HEK293 (cell line): ENCODE results near the gene DCAF15.

Source experiments
- CTCF ChIA-PET: fragments of 350-600 bp; formaldehyde crosslinking; extraction: SDS; loops from one replicate; lab custom pipeline; 2021; ENCODE audit warnings: antibody characterized with exemption; lab: Yijun Ruan, JAX
- POLR2A ChIA-PET: fragments of 300-600 bp; formaldehyde crosslinking; extraction: SDS; loops from one replicate; lab custom pipeline; 2020; ENCODE audit warnings: antibody characterized with exemption, inconsistent platforms; lab: Yijun Ruan, JAX
- H3K27ac ChIP-seq: fragments of 200-500 bp; sonication (Bioruptor generic); 2 replicates; pipeline ENCODE4 v1.5.1; 2014; ENCODE audit warnings: low read depth, low read length, control low read depth, inconsistent platforms; ENCODE audit errors: extremely low read depth
- H3K36me3 ChIP-seq, 2 experiments: fragments of 200-500 bp in 1 of 2; sonication (Bioruptor generic) in 1 of 2; 1 replicate in 1 of 2; 2 replicates in 1 of 2; pipeline ENCODE4 v1.5.1; 2014 to 2017; ENCODE audit warnings: inconsistent platforms in 2 of 2, low read length in 2 of 2; ENCODE audit not compliant: control insufficient read depth in 2 of 2, insufficient read depth in 1 of 2
- H3K4me1 ChIP-seq: fragments of 200-500 bp; sonication (Bioruptor generic); 2 replicates; pipeline ENCODE4 v1.5.1; 2014; ENCODE audit warnings: mild to moderate bottlenecking, low read length, inconsistent platforms; ENCODE audit not compliant: control insufficient read depth, insufficient read depth
- H3K4me3 ChIP-seq: 2 replicates; pipeline ENCODE4 v1.5.1; 2011; ENCODE audit warnings: low read depth, mild to moderate bottlenecking, control low read depth, low read length, moderate library complexity
- H3K9me3 ChIP-seq: fragments of 200-500 bp; sonication (Bioruptor generic); 2 replicates; pipeline ENCODE4 v1.5.1; 2014; ENCODE audit warnings: low read depth, low read length, inconsistent platforms; ENCODE audit not compliant: control insufficient read depth, insufficient read depth
- GLI2 ChIP-seq: fragments of 450-650 bp; formaldehyde crosslinking; IDR thresholded peaks from 2 replicates; pipeline ENCODE4; 2017; ENCODE audit warnings: missing biosample characterization, missing genetic modification characterization, low read depth, borderline replicate concordance
- KLF8 ChIP-seq: fragments of 450-650 bp; formaldehyde crosslinking; IDR thresholded peaks from 2 replicates; pipeline ENCODE4 v1.5.1; 2016; ENCODE audit warnings: missing biosample characterization, missing genetic modification characterization
- SP2 ChIP-seq: fragments of 450-650 bp; formaldehyde crosslinking; IDR thresholded peaks from 2 replicates; pipeline ENCODE4 v1.5.1; 2016; ENCODE audit warnings: missing biosample characterization, missing genetic modification characterization
- SP7 ChIP-seq: fragments of 450-650 bp; formaldehyde crosslinking; IDR thresholded peaks from 2 replicates; pipeline ENCODE4 v1.5.1; 2016; ENCODE audit warnings: missing biosample characterization, missing genetic modification characterization
- ZBTB8A ChIP-seq: fragments of 450-650 bp; formaldehyde crosslinking; IDR thresholded peaks from 2 replicates; pipeline ENCODE4 v1.5.1; 2016; ENCODE audit warnings: missing biosample characterization, missing genetic modification characterization
- ZFHX2 ChIP-seq: fragments of 450-650 bp; formaldehyde crosslinking; conservative IDR thresholded peaks from 2 replicates; pipeline ENCODE4 v1.5.1; 2016; ENCODE audit warnings: missing biosample characterization, missing genetic modification characterization
- ZFP41 ChIP-seq: fragments of 450-650 bp; formaldehyde crosslinking; IDR thresholded peaks from 2 replicates; pipeline ENCODE4 v1.5.1; 2016; ENCODE audit warnings: missing biosample characterization, missing genetic modification characterization, borderline replicate concordance
- ZNF112 ChIP-seq: fragments of 450-650 bp; formaldehyde crosslinking; IDR thresholded peaks from 2 replicates; pipeline ENCODE4 v1.5.0; 2017; ENCODE audit warnings: missing biosample characterization, missing genetic modification characterization
- ZNF114 ChIP-seq: fragments of 450-650 bp; formaldehyde crosslinking; IDR thresholded peaks from 2 replicates; pipeline ENCODE4 v1.5.0; 2017; ENCODE audit warnings: missing biosample characterization, missing genetic modification characterization
- ZNF155 ChIP-seq: fragments of 450-650 bp; formaldehyde crosslinking; IDR thresholded peaks from 2 replicates; pipeline ENCODE4 v1.5.1; 2016; ENCODE audit warnings: missing biosample characterization, missing genetic modification characterization
- ZNF157 ChIP-seq: fragments of 450-650 bp; formaldehyde crosslinking; IDR thresholded peaks from 2 replicates; pipeline ENCODE4 v1.5.1; 2016; ENCODE audit warnings: missing biosample characterization, missing genetic modification characterization
- ZNF404 ChIP-seq: fragments of 450-650 bp; formaldehyde crosslinking; IDR thresholded peaks from 2 replicates; pipeline ENCODE4 v1.5.1; 2017; ENCODE audit warnings: missing biosample characterization, missing genetic modification characterization
- ZNF629 ChIP-seq: fragments of 450-650 bp; formaldehyde crosslinking; IDR thresholded peaks from 2 replicates; pipeline ENCODE4 v1.5.1; 2017; ENCODE audit warnings: missing biosample characterization, missing genetic modification characterization
- ZNF670 ChIP-seq: fragments of 450-650 bp; formaldehyde crosslinking; IDR thresholded peaks from 2 replicates; pipeline ENCODE4 v1.5.1; 2016; ENCODE audit warnings: missing biosample characterization, missing genetic modification characterization, low read depth
- TF ChIP-seq, protein P1 (sequence below): fragments of 450-650 bp; formaldehyde crosslinking; IDR thresholded peaks from 2 replicates; pipeline ENCODE4 v1.5.1; 2016; ENCODE audit warnings: missing biosample characterization, missing genetic modification characterization
- TF ChIP-seq, protein P2 (sequence below): fragments of 450-650 bp; formaldehyde crosslinking; optimal IDR thresholded peaks from 2 replicates; pipeline ENCODE3; 2016; ENCODE audit warnings: missing biosample characterization, mild to moderate bottlenecking, missing genetic modification characterization
- TF ChIP-seq, protein P3 (sequence below): fragments of 450-650 bp; formaldehyde crosslinking; IDR thresholded peaks from 2 replicates; pipeline ENCODE4 v1.5.1; 2016; ENCODE audit warnings: missing biosample characterization, missing genetic modification characterization
- TF ChIP-seq, protein P4 (sequence below): fragments of 450-650 bp; formaldehyde crosslinking; IDR thresholded peaks from 2 replicates; pipeline ENCODE4 v1.5.1; 2016; ENCODE audit warnings: missing biosample characterization, missing genetic modification characterization

DCAF15 gene

DNA sequence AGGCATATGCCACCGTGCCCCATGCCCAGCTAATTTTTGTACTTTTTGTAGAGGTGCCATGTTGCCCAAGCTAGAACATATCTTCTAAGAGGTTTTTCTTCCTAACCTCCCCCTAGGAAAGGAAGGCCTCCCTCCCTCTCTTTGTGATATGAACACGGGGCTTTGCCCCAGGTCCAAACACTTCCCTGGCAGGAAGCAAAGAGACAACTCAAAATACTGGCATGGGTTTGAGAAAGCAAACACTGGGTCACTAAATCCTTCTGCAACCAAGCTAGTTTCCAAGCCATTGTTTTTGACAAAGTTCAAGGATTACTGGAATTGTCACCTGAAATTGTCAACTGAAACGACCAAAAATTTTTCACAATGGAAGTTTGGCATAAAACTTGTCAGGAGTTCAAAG is 37.5 kb upstream of the DCAF15 start (continued):
- TF ChIP-seq, protein P1, sequence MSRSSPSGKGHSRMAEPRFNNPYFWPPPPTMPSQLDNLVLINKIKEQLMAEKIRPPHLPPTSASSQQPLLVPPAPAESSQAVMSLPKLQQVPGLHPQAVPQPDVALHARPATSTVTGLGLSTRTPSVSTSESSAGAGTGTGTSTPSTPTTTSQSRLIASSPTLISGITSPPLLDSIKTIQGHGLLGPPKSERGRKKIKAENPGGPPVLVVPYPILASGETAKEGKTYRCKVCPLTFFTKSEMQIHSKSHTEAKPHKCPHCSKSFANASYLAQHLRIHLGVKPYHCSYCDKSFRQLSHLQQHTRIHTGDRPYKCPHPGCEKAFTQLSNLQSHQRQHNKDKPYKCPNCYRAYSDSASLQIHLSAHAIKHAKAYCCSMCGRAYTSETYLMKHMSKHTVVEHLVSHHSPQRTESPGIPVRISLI: no peak
- TF ChIP-seq GLI2 (tag by site-specific recombination) (no peak), ZNF629 (tag by site-specific recombination) (no peak), ZBTB8A (tag by site-specific recombination) (no peak), ZFP41 (tag by site-specific recombination) (no peak), ZNF155 (no peak), ZNF114 (tag by site-specific recombination) (no peak)
- TF ChIP-seq, protein P2, sequence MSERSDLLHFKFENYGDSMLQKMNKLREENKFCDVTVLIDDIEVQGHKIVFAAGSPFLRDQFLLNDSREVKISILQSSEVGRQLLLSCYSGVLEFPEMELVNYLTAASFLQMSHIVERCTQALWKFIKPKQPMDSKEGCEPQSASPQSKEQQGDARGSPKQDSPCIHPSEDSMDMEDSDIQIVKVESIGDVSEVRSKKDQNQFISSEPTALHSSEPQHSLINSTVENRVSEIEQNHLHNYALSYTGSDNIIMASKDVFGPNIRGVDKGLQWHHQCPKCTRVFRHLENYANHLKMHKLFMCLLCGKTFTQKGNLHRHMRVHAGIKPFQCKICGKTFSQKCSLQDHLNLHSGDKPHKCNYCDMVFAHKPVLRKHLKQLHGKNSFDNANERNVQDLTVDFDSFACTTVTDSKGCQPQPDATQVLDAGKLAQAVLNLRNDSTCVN (tag by site-specific recombination): no peak

DNA sequence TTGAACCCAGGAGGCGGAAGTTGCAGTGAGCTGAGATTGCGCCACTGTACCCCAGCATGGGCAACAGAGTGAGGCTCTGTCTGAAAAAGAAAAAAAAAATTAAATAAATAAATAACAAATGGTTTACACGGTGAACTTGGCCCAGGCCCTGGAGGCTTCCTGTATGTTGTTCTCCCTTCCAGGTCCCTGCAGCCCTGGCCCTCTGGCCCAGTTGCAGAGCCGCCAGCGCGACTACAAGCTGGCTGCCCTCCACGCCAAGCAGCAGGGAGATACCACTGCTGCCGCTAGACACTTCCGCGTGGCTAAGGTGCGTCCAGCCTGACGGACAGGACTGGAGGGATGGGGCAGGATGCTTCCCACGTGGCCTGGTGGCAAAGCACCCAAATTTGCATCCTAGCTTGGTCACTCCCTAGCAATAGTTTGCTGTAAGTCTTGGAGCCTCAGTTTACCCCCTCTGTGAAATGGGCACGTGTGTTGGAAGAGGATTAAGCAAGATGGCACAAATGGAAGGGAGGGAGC is 34.4 kb upstream of the DCAF15 start:
- no peaks in the 10 kb centered on the region for H3K4me1 ChIP-seq
- H3K27ac ChIP-seq: no peak overlapping the region
- H3K9me3 ChIP-seq: no peaks in the 10 kb centered on the region
- peaks cover 66 to 91% of the 10 kb centered on the region in 2 experiments for H3K36me3 ChIP-seq
- no peak overlapping the region for H3K4me3 ChIP-seq
- TF ChIP-seq KLF8 (0 out of 2 replicates have a peak, but pooled peaks have one; percentile 22), SP7 (tag by site-specific recombination) (no peak), ZBTB8A (tag by site-specific recombination) (0 out of 2 replicates have a peak, but pooled peaks have one; percentile 7), ZNF404 (tag by site-specific recombination) (no peak), ZNF157 (tag by site-specific recombination) (peak; percentile 83), ZNF670 (tag by site-specific recombination) (no peak)
- TF ChIP-seq, protein P3, sequence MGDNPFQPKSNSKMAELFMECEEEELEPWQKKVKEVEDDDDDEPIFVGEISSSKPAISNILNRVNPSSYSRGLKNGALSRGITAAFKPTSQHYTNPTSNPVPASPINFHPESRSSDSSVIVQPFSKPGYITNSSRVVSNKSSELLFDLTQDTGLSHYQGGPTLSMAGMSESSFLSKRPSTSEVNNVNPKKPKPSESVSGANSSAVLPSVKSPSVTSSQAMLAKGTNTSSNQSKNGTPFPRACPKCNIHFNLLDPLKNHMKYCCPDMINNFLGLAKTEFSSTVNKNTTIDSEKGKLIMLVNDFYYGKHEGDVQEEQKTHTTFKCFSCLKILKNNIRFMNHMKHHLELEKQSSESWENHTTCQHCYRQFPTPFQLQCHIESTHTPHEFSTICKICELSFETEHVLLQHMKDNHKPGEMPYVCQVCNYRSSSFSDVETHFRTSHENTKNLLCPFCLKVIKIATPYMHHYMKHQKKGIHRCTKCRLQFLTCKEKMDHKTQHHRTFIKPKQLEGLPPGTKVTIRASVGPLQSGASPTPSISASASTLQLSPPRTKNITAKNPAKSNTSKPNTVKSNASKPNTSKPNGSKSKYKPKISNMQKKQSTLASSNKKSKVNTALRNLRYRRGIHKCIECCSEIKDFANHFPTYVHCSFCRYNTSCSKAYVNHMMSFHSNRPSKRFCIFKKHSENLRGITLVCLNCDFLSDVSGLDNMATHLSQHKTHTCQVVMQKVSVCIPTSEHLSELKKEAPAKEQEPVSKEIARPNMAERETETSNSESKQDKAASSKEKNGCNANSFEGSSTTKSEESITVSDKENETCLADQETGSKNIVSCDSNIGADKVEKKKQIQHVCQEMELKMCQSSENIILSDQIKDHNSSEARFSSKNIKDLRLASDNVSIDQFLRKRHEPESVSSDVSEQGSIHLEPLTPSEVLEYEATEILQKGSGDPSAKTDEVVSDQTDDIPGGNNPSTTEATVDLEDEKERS (tag by site-specific recombination): peak; percentile 55; the same call in 1 of the 2 replicates
- TF ChIP-seq, protein P4, sequence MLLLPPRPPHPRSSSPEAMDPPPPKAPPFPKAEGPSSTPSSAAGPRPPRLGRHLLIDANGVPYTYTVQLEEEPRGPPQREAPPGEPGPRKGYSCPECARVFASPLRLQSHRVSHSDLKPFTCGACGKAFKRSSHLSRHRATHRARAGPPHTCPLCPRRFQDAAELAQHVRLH: 0 out of 2 replicates have a peak, but pooled peaks have one; percentile 57
- ChIA-PET CTCF (no interaction called here), POLR2A (no interaction called here)

DNA sequence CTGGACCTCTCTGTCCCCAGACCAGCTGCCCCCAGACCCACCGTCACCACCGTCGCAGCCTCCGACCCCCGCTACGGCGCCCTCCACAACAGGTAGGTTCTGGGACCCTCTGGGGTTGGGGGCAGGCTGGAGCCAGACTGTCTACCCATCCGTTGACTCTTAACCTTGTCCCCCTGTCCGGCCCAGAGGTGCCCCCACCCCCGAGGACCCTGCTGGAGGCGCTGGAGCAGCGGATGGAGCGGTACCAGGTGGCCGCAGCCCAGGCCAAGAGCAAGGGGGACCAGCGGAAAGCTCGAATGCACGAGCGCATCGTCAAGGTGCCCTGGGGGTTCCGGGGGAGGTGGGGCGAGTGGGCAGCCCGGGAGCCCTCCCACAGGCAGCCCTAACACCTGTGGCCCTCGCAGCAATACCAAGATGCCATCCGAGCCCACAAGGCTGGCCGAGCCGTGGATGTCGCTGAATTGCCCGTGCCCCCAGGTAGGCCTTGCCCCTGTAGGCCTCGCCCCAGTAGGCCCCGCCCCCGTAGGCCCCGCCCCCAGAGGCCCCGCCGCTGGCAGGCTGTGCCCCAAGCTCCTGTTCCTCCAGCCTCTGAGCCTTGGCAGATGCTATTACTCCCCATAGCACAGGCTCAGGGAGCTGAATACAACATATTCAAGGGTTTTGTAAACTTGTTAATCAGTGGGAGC is 33.4 kb upstream of the DCAF15 start:
- 0 out of 2 replicates have a peak, but pooled peaks have one; percentile 6 for TF ChIP-seq SP2 (tag by site-specific recombination)
- TF ChIP-seq ZNF112 (tag by site-specific recombination): no peak
- TF ChIP-seq ZFHX2: 0 out of 2 replicates have a peak, but pooled peaks have one; percentile 10
- Histone ChIP-seq H3K9me3 (no peaks in the 10 kb centered on the region), H3K4me3 (no peak overlapping the region), H3K36me3 (peaks cover 61 to 91% of the 10 kb centered on the region in 2 experiments), H3K4me1 (no peaks in the 10 kb centered on the region), H3K27ac (no peak overlapping the region)
- CTCF ChIA-PET: no interaction called here
- POLR2A ChIA-PET: interaction anchor here (1.3 kb wide), 1 partner anchor 9 kb away, joined by 3 read pairs; no protein-coding TSS in a partner anchor
